Nephron progenitor cell (in vitro differentiated cells): Measurements from ENCODE around the gene IDUA.

Source experiments
- DNase-seq: peaks from one replicate; pipeline ENCODE4 v3.0.0; 2021
- H3K27ac Mint-ChIP-seq: 2 replicates; pipeline ENCODE4 v1.8.0; 2021; ENCODE audit warnings: mild to moderate bottlenecking, moderate library complexity, mixed read lengths
- H3K27me3 Mint-ChIP-seq: 2 replicates; pipeline ENCODE4 v1.8.0; 2021; ENCODE audit warnings: mild to moderate bottlenecking, low read depth, mixed read lengths; ENCODE audit not compliant: poor library complexity
- H3K36me3 Mint-ChIP-seq: 2 replicates; pipeline ENCODE4 v1.8.0; 2021; ENCODE audit warnings: low read depth, mixed read lengths
- H3K4me1 Mint-ChIP-seq: 2 replicates; pipeline ENCODE4 v1.8.0; 2021; ENCODE audit warnings: mixed read lengths
- H3K4me3 Mint-ChIP-seq: 2 replicates; pipeline ENCODE4 v1.8.0; 2021; ENCODE audit warnings: mild to moderate bottlenecking, moderate library complexity, mixed read lengths
- H3K9me3 Mint-ChIP-seq: 2 replicates; pipeline ENCODE4 v1.8.0; 2021; ENCODE audit warnings: mild to moderate bottlenecking, moderate library complexity, mixed read lengths
- CTCF ChIP-seq: fragments of 200-600 bp; sonication (generic); IDR thresholded peaks from 2 replicates; pipeline ENCODE4 v1.5.0; 2021; ENCODE audit warnings: antibody characterized with exemption

Gene IDUA

DNA sequence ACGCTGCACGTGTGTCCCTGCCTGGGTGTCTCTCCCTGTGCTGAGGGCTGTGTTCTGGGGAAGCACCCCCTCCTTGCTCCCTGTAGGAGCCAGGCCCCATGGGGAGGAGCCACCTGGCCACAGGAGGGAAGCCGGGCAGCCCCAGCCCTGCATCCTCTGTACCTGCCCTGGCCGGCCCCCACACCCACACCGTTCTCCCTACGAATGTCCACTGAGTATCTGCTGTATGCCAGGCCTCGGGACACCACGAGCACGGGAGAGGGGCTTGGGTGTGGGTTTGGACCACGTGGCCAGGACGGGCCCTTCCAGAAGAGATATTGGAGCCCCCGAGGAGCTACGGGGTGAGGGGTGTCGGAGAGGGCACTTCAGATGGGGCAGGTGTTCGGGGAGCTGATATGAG lies 30.9 kb downstream of the IDUA start:
- Mint-ChIP-seq H3K4me3 (no peak overlapping the region), H3K27me3 (no peaks in the 10 kb centered on the region), H3K36me3 (peaks cover 6% of the 10 kb centered on the region), H3K27ac (no peak overlapping the region), H3K9me3 (no peaks in the 10 kb centered on the region), H3K4me1 (peaks cover 54% of the 10 kb centered on the region)
- DNase-seq: no peak
- TF ChIP-seq CTCF: no peak

GRCh38 chr4:1018147-1019020 lies 31.5 kb downstream of the IDUA start:
- Mint-ChIP-seq H3K27me3 (no peaks in the 10 kb centered on the region), H3K36me3 (peaks cover 6% of the 10 kb centered on the region), H3K4me3 (no peak overlapping the region), H3K9me3 (no peaks in the 10 kb centered on the region), H3K4me1 (peaks cover 54% of the 10 kb centered on the region), H3K27ac (no peak overlapping the region)
- TF ChIP-seq CTCF: no peak
- DNase-seq: no peak

GRCh38 chr4:1019320-1019719 lies 32.5 kb downstream of the IDUA start:
- Mint-ChIP-seq H3K9me3 (no peaks in the 10 kb centered on the region), H3K36me3 (no peaks in the 10 kb centered on the region), H3K4me1 (peaks cover 45% of the 10 kb centered on the region), H3K4me3 (peak overlapping the region; percentile 36), H3K27ac (no peak overlapping the region), H3K27me3 (no peaks in the 10 kb centered on the region)
- TF ChIP-seq CTCF: no peak
- DNase-seq: no peak

DNA sequence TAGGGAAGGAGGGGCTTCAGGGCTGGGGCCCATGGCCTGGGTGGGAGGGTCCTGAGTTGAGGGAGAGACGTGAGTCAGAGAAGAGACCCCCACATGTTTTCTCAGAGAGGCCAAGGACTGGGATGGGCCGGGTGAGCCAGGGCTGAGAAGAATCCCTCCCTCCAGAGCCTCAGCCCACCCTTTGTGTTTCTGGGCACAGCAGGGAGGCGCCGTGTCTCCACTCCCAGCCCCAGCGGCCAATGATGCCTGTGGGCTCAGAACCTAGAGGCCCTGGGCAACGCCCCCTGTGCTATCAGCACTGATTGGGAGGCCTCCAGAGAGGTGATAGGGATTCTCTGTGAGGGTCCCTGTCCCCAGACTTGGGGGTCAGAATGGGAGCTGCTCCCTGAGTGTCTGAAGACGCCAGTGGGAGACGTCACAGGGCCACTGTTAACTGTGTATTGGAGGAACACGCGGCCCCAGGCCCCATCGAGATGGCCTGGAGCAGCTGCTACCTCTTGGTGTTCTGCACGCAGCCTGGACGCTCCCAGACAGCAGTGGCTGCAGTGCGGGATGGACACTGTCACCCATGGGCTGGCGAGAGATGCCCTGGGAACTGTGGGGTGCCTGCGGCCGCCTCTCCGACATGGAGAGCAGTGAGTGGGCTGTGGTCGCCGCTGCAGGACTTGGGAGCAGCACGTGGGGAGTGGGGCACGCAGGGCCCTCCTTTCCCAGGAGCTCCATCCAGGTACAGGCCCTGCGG lies 33.1 kb downstream of the IDUA start:
- H3K36me3 Mint-ChIP-seq: peaks cover under 1% of the 10 kb centered on the region
- no peak for TF ChIP-seq CTCF
- DNase-seq: peak; percentile 50
- H3K4me3 Mint-ChIP-seq: no peak overlapping the region
- H3K4me1 Mint-ChIP-seq: peaks cover 43% of the 10 kb centered on the region
- no peaks in the 10 kb centered on the region for H3K27me3 Mint-ChIP-seq
- no peak overlapping the region for H3K27ac Mint-ChIP-seq
- no peaks in the 10 kb centered on the region for H3K9me3 Mint-ChIP-seq

GRCh38 chr4:1021386-1022050 lies 34.7 kb downstream of the IDUA start:
- Mint-ChIP-seq H3K4me1 (peaks cover 50% of the 10 kb centered on the region), H3K4me3 (no peak overlapping the region), H3K27me3 (no peaks in the 10 kb centered on the region), H3K36me3 (peaks cover 14% of the 10 kb centered on the region), H3K27ac (no peak overlapping the region), H3K9me3 (no peaks in the 10 kb centered on the region)
- no peak for TF ChIP-seq CTCF
- DNase-seq: no peak
